ELF-1 (cell line): ENCODE results near the gene AK9.
"Not testable (repeated sequence)": the region's sequence is repeated elsewhere in the genome, so short reads cannot be mapped to it uniquely, and the experiment has no call there.

Source experiments
- DNase-seq: peaks from one replicate; pipeline ENCODE4 v3.0.0-alpha.2; 2016; ENCODE audit warnings: low read depth, low spot score

Gene AK9

DNA sequence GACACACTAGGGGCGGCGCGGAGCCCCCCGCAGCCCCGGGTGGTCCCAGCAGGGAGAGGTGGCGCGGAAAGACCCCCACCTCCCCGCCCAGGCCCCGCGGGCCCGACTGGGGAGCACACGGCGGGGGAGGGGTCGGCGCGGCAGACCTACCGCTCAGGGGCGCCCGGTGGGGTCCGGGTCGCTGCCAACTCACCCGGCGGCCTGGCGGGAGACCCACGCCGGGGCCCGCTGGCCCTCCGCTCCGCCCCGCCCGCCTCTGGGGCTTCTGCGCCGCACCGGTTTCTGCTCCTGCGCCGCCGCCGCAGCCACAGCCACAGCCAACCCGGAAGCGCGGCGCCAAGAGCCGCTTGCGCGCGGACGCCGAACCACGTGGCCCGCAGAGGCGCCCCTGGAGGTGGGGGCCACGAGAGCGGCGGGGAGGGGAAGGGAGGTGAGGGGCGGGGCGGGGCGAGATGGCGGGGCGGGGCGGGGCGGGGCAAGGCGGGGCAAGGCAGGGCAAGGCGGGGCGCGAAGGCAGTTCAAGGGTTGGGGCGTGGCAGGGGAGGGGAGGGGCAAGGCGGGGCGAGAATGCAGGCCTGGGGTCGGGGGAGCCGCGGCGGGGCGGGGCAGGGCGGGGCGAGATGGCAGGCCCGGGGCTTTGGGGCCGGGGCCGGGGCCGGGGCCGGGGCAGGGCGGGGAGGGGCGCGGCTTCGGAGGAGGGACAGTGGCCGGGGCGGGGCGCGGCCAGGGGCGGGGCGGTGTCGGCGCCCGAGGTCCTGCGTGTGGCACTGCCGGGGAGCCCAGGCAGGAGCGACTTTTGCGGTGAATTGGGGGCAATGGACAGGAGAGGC lies 207.9 kb downstream of the AK9 start, which contains the start of gene ZBTB24:
Gene ZBTB24 (minus strand): TSS at position 315 of the 830 bp plus-strand sequence. CDS start 1,193 bp downstream, outside the sequence.
- DNase-seq: peak; percentile 88

DNA sequence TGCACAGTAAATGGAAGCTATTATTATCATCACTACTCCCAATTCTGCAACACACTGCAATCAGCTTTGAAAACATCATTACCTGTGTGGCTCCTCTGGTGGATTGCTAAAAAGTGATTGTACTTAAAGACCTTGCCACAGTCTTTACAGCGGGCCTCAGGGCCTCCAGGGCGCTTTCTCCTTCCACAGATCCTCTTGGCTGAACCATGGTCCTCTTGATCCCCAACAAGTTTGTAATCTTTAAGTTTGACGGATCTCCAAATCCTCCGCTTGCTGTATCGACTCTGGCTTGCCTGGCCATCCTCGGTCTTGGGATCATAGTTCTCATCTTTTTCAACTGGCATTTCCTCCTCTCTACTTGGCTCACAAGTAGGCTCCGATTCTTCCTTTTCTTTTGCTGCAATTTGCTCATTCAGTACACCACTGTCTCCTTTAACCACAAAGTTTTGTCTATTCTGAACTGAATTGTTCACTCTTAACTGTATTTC lies 210.0 kb downstream of the AK9 start:
- DNase-seq: no peak

DNA sequence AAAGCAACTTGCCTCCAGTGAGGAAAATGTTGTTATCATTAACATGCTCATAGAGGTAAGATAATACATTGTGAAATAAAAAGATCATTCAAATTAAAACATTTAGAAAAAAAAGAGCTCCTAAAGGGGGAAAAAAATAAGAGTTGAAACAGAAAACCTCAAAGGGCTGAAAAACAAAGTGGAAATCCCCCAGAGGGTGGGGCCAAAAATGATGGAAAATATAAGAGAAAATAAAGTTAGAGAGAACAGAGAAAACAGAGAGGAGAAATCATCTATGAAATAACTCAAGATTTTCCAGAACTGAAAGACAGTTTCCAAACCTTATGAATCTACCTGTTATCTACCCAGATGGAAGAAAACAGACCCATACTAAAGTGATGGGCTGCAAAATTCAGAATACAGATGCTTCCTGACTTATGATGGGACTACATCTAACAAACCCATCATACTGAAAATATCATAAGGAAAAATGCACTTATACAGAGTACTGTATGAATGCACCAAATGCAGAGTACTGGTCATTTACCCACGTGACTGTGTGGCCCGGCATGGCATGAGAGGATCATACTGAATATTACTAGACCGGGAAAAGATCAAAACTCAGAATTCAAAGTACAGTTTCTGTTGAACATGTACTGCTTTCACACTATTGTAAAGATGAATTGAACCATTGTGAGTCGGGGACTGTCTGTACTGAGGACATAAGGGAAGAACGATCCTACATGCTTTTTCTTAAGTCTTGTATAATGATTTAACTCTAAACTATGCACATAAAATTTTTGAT lies 212.0 kb downstream of the AK9 start:
- DNase-seq: no peak

DNA sequence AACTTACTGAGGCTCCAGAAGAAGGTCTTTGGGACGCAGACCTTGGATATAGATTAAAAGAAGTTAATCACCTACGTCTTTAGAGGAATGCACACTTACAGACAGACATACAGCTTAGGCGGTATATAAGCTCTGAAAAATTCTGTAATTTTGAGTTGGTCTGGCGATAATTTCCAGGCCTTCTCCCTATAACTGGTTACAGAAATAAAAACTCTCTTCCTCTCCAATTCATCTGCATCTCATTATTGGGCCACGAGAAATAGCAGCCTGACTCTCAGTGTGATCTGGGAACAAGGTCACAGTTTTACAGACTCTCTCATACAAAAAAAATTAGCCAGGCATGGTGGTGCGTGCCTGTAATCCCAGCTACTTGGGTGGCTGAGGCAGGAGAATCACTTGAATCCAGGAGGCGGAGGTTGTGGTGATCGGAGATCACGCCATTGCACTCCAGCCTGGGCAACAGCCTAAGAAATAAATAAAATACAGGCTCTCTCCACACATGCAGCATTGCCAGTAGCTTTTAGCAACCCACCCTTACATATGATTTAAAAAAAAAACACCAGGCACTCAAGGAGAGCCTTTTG lies 212.7 kb downstream of the AK9 start:
- no peak for DNase-seq

DNA sequence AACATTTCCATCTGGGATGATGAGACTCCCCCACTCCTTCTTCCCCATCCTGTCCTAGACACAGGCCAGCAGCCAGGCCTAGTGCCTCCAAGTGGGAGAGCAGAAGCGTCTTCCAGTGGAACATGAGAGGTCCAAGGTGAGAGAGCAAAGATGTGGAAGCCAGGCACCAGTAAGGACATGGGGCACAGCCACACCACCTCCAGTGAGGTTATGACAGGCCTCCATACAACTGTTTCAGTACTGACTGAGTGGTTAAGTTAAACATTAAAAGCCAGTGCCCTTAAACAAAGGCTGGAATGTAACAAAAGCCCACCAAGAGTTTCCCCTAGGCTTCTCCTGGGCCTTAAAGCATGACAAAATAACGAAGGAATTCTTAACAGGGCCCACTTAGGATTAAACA lies 213.3 kb downstream of the AK9 start:
- peak; percentile 36 for DNase-seq

DNA sequence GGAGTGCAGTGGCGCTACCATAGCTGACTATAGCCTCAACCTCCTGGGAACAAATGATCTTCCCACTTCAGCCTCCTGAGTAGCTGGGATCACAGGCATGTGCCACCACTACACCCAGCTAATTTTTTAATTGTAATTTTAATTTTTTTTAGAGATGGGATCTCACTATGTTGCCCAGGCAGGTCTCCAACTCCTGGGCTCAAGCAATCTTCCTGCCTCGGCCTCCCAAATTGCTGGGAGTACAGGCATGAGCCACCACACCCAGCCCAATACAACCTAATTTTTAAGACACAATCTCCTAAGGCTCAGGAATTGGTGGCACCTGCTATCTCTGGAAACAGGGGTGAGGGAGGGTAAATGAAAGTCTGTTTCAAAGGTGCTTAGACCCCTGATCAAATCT lies 213.8 kb downstream of the AK9 start:
- no peak for DNase-seq

DNA sequence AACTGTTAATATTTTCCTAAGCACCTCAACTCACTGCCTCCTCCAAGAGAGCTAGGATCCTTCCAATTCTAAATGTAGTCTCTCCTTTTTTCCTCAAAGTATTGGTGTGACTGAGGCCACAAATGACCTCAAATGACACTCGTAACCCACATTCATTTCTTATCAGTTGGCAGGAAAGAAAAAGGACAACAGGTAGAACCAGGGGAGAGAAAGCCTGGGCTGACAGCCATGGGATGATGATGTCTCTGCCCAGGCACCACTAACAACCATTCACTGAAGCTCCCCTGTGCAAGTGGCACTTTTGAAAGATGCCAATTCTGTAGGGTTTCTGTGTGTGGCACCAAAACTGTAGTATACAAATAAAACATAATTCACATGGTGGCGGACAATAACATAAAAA lies 215.4 kb downstream of the AK9 start:
- no peak for DNase-seq

DNA sequence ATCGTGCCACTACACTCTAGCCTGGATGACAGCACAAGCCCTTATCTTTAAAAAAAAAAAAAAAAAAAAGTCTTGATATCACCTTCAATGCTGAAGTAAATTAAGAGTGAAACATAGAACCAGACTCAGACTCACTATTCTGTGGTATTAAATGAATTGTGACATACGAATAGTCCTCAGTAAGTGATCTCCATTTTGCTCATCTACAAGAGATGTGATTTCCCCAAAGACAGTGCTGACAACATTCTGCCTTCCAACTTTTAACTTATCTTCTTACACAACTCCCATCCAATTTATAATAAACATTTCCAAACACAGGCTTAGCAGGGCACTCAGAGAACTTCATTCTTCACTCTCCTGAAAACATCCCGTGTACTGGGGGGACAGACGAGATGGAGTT lies 216.0 kb downstream of the AK9 start:
- no peak for DNase-seq

DNA sequence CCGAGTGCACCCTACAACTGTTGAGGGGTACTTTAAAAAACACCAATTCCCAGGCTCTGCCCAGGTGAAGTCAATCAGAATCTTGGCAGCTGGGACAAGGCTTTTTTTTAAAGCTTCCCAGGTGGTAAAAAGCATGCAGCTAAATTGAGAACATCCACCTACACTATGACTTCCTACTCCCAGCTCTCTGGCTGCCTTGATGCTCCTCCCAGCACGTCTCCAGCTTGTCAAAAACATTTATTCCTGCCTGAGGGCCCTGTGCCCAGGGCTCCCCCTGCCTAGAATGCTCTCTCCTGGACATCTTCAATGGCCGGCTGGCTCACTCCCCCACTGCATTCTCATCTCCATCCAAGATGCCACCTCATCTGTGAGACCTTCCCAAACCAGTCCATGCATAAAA lies 217.9 kb downstream of the AK9 start:
- DNase-seq: no peak

DNA sequence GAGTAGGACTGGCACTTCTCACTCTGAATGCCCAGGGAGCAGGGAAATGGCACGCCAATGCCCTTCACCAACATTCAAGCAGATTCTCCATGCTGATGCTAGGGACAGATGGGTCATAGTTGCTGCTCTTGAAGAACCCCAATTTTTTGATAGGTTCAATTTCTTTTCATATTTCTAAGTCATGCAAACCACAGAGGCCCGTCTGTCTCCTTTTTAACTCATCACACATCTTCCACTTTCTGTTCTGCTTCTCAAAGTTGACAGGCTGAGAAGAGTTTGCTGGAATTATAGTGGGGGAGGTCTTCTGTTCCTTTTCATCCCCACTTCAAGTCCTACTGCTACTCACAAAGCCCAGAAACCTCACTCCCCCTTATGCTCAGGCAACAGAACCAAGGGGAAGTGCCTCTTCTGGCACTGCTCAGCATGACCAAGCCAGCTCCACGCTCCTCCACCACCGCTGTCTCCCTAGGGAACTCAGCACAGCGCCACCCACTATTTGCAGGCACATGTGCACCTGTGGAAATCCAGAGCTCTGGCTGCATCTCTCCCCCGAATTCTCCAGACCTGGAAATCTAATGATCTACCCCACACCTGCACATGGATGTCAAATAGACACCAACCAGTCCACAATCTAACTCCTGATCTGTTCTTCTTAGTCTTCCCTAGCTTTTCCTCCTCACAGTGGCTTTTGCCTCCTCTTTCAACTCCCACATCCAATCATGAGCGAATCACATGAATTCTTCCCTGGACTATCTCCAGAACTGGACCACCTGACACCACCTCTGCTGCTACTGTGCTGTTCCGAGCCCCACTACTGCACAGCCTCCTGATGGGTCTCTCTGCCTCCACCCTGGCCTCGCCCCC lies 218.6 kb downstream of the AK9 start:
- DNase-seq: no peak

DNA sequence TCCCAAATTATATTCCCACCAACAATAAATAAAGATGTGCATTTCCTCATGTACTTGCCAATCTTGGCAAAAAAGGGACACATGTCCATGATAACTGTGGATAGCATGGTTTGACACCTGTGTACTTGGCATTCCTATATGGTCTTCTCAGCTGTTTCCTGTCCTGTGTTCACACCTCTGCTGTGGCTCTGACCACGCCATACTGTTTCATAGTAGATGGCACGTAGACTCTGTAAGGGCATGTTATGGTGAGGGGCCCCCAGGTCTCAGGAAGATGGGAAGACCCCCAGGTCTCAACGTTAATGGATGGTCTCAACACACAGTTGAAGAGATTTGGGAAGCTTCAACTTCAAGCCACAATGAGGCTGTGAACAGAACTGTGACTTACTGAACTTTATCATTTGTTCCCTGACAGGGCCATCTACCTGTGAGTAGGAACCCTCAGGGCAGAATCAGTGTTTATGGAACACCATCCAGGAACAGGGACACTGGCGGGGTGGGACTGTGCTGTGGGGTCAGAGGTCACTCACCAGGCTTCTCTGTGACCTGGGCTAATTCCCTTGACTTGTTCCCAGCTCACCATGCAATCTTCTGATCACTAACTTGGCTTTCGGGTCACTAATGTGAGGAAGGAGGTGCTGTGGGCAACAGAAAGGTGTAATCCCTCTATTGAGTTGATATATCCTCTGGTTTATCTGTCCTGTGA lies 219.7 kb downstream of the AK9 start:
- peak; percentile 27 for DNase-seq

DNA sequence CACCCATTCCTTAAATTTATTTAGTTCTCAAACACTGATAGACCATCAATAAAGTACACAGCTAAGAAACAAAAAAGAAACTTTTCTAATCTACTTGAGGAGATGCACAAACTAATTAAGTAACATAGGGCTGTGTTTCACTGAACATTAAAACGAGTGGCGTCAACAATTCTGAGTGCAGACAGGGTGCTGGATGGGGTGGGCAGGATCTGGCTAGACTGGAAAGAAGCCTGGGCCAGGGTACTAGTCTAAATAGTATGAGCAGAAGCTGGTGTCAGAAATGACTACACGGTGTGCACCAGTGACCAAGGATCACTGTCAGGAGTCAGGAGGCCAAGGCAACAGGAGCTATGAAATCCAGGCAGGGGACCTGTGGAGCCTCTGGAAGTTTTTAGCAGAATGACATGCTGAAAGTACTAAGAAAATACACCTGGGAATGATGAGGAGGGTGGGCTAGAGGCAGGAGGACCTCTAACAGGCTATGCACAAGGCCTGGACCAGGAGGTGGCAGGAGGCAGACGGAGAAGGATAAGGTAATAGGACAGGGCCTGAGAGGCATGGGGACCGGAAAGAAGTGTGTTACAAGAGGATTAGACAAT lies 221.3 kb downstream of the AK9 start:
- DNase-seq: no peak

DNA sequence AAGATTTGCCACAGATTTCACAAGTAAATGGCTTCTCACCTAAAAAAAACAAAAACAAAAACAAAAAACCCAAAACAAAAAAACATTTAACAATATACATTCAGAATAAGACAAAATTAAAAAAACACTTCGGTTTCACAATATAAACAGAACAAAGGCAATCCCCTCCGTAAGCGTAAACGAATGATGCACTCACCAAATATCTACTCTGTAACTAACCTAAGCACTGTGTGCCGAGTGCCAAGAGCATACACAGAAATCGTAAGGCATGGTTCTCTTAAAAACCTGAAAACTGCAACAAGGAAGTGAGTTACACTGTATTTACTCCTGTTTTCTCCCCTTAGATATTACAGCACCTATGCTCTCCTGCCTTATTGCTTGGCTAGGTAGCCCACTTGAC lies 223.3 kb downstream of the AK9 start:
- no peak for DNase-seq

DNA sequence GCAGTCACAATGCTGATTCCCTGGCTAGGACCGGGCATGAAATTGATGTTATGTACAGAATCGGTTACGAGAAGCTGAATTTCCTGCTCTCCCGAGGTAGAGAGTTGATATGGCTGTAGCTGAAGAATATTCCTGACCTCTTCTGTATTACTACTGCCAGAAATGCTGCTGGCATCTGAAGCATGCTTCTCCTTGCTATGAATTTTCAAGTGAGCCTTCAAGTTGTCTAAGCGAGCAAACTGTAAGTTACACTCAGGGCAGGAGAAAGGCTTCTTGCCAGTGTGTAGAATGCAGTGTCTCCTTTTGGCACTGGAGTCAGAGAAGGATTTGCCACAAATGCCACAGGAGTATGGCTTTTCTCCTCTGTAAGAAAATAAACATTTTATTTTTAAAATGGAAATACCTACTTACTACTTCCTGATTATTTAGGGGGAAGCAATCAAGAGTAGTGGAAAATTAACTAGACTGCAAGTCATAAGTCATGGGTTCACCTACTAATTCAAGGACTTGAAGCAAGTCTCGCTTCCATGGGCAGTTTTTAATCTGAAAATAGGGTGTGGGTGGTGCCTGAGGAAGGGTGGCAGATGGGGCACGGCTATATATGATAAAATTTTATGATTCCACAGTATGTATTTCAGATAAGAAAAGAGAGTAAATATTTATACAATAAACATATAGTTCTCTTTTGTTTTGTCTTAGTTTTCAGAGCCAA lies 224.6 kb downstream of the AK9 start:
- DNase-seq: no peak

DNA sequence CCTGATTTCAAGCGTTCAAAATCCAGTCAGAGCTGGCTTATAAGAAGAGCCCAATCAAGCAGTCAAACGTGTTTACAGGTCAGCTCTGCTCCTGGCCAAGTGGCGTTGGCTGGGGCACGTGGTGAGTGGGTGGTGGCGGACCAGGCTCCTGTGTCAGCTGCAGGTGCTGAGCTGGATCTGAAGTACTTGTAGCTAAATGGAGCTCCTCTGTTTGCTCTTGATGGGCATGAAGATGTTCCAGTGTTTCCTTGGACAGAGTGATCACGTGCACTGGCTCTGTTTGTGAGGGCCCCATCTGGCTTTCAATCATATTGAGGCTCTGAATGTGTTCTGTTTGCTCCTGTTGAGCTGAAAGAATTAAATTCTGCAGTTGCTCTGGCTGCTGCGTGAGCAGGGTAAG lies 225.2 kb downstream of the AK9 start:
- DNase-seq: no peak

DNA sequence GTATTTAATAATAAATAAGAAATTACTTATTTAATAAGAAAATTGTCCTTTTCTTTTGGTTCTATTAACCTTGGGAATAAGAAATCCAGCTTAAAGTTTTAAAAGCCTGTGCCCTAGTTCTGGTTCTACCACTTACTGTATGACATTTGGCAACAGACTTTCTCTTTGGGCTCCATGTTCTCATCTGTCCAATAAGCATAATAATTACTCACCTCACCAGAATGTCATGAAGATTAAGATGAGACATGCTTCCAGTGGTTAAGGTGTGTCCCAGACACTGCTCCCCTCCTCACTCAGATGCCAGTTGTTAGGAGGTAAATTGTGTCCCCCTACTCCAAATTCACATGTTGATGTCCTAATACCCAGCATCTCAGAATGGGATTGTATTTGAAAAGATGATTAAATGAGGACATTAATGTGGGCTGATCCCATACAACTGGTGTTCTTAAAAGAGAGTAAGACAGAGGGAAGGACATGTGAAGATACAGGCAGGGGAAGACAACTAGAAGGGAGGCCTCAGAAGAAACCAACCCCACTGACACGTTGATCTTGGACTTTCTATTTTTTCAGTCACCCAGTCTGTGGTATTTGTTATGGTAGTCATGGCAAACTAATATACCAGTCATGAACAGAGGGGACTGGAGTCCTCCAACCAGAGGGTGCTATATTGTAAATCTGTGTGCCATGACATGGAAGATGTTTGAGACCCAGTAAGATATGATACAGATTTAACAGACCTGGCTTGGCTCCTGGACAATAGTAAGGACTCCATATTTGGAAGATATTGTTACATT lies 229.1 kb downstream of the AK9 start:
- DNase-seq: no peak

DNA sequence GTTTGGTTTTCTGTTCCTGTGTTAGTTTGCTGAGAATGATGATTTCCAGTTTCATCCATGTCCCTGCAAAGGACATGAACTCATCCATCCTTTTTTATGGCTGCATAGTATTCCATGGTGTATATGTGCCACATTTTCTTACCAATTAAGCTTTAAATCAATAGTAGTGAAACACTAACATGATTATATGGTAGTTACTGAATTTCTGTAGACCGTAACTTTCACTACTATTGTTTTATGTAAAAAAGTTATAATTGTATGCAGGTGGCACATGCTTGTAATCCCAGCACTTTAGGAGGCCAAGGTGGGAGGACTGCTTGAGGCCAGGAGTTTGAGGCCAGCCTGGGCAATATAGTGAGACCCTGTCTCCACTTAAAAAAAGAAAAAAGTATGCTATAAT lies 229.8 kb downstream of the AK9 start:
- not testable (repeated sequence) for DNase-seq

DNA sequence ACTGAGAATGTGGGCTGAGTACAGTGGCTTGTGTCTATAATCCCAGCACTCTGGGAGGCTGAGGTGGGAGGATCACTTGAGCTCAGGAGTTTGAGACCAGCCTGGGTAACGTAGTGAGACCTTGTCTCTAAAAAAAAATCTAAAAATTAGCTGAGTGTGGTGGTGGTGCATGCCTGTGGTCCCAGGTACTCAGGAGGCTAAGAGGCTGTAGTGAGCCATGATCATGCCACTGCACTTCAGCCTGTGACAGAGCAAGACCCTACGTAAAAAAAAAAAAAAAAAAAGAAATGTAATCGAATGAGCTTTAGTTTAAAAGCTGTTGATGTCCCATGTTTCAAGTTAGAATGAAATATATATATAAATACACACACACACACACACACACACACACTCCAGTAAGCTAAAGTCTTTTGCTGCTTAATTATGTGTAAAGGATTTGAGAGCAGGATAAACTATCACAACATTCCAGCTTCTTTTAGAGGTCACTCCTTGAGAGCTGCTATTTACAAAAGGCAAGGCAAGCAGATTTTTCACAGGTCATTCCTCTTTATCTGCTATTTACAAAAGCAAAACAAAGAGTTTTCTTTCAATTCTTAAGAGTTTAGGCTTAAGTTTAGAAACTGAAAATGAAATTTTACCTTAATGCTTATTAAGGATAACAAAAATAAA lies 230.7 kb downstream of the AK9 start:
- no peak for DNase-seq
